Sigmoid colon (tissue), 7 donors: ENCODE measurements around the gene EARS2. TPM values are rescaled to one million over a fixed set of nuclear protein-coding genes. Genes with fewer than 3 reads are reported as not detected.

ENCODE experiments used
- DNase-seq: peaks from one replicate; pipeline ENCODE4 v3.0.0-alpha.2; 2019
- H3K27ac ChIP-seq, 4 donors: fragments of 200-600 bp; sonication (generic); one replicate each; pipeline ENCODE4 v1.5.1; 2016 to 2019; ENCODE audit warnings: mild to moderate bottlenecking in 1 of 4
- H3K27me3 ChIP-seq, 3 donors: fragments of 200-600 bp; sonication (generic); one replicate each; pipeline ENCODE4 v1.5.1; 2019; ENCODE audit warnings: mild to moderate bottlenecking in 1 of 3
- H3K36me3 ChIP-seq, 4 donors: fragments of 200-600 bp; sonication (generic); one replicate each; pipeline ENCODE4 v1.5.1; 2016 to 2019
- H3K4me1 ChIP-seq, 4 donors: fragments of 200-600 bp; sonication (generic); one replicate each; pipeline ENCODE4 v1.5.1; 2017 to 2019
- H3K4me3 ChIP-seq, 4 donors: fragments of 200-600 bp; sonication (generic); one replicate each; pipeline ENCODE4 v1.5.1; 2017 to 2019; ENCODE audit warnings: mild to moderate bottlenecking in 2 of 4, moderate library complexity in 1 of 4
- H3K9me3 ChIP-seq, 4 donors: fragments of 200-600 bp in 3 of 4; sonication (generic) in 3 of 4; one replicate each; pipeline versions ENCODE4 v1.5.1 to v1.6.1; 2013 to 2019
- CTCF ChIP-seq, 4 experiments: fragments of 450-650 bp in 3 of 4; fragments of 200-600 bp in 1 of 4; IDR thresholded peaks; one replicate each; pipeline ENCODE4 v1.5.1; 2016 to 2019; ENCODE audit warnings: antibody characterized with exemption in 4 of 4, mild to moderate bottlenecking in 3 of 4, moderate library complexity in 2 of 4
- EP300 ChIP-seq, 4 donors: sonication (generic); formaldehyde crosslinking; IDR thresholded peaks; one replicate each; pipeline ENCODE4 v1.6.1; 2017; ENCODE audit warnings: antibody characterized with exemption in 4 of 4
- POLR2A ChIP-seq, 2 donors: fragments of 450-650 bp; IDR thresholded peaks; one replicate each; pipeline ENCODE4 v1.6.1; 2016; ENCODE audit warnings: antibody characterized with exemption in 2 of 2, mild to moderate bottlenecking in 2 of 2, moderate library complexity in 2 of 2
- POLR2AphosphoS5 ChIP-seq, 4 donors: sonication (generic); formaldehyde crosslinking; IDR thresholded peaks; one replicate each; pipeline ENCODE4 v1.6.1; 2017; ENCODE audit warnings: antibody characterized with exemption in 4 of 4
- WGBS, 2 donors: extraction: QIAGEN DNeasy Blood & Tissue Kit; methylation state at CpG; one replicate each; pipeline ENCODE4 v1.1.7; 2013; 5-methylcytosine and 5-hydroxymethylcytosine counted together
- intact Hi-C: fragments of 100-400 bp; cut with DNase I; formaldehyde crosslinking; loops from one replicate; pipeline ENCODE4 v1.15.1; 2023
- polyA plus RNA-seq, 3 donors: library from polyadenylated mRNA; stranded (reverse); fragments of 200-250 nt; gene quantifications; one replicate each; pipeline ENCODE4 v1.2.3, GENCODE V29; 2013
- total RNA-seq, 4 donors: library from RNA; depleted of rRNA; stranded (reverse); fragments of >200 nt; gene quantifications; one replicate each; pipeline ENCODE4 v1.1.0, GENCODE V29; 2016
- donor health status: healthy with polysubstance abuse.
- donor health status: Bipolar disorder and iron deficiency.
- donor health status: healthy.

Gene EARS2
- total and polyA plus RNA-seq, 7 donors, result 6.6 to 19.4 (median 8.2) TPM

GRCh38 chr16:23532448-23532847 is 24.7 kb downstream of the EARS2 start:
- Histone ChIP-seq H3K27me3 (no peaks in the 10 kb centered on the region), H3K36me3 (peaks cover 22 to 91% (median 30%) of the 10 kb centered on the region in 4 donors), H3K27ac (no peak overlapping the region), H3K9me3 (no peaks in the 10 kb centered on the region), H3K4me1 (no peaks in the 10 kb centered on the region), H3K4me3 (no peak overlapping the region)
- no peak for DNase-seq
- WGBS, 2 donors, result 89 to 94% methylated on average over 1 of the region's 1 CpG
- TF ChIP-seq POLR2AphosphoS5 (IDR thresholded peaks at IDR 0.05) (no peak), POLR2A (IDR thresholded peaks at IDR 0.05) (no peak)
- intact Hi-C loops, result no loop called here

GRCh38 chr16:23530062-23530461 is 27.1 kb downstream of the EARS2 start:
- Histone ChIP-seq H3K36me3 (peaks cover 21 to 84% (median 30%) of the 10 kb centered on the region in 4 donors), H3K4me1 (no peaks in the 10 kb centered on the region), H3K4me3 (no peak overlapping the region), H3K27ac (no peak overlapping the region), H3K9me3 (no peaks in the 10 kb centered on the region), H3K27me3 (no peaks in the 10 kb centered on the region)
- TF ChIP-seq EP300 (IDR thresholded peaks at IDR 0.05), result no peak
- TF ChIP-seq POLR2A (IDR thresholded peaks at IDR 0.05), result no peak
- TF ChIP-seq POLR2AphosphoS5 (IDR thresholded peaks at IDR 0.05), result no peak
- TF ChIP-seq CTCF (IDR thresholded peaks at IDR 0.05), result no peak
- DNase-seq, result no peak
- intact Hi-C loops, result no loop called here
- 94 to 95% methylated on average over 5 of the region's 5 CpGs for WGBS, 2 donors

- intact Hi-C loops, result no loop called here
- no peaks in the 10 kb centered on the region for H3K4me1 ChIP-seq
- H3K27me3 ChIP-seq, result no peaks in the 10 kb centered on the region
- peaks cover 13 to 84% (median 32%) of the 10 kb centered on the region in 4 donors for H3K36me3 ChIP-seq
- DNase-seq, result no peak
- 95 to 96% methylated on average over 10 of the region's 10 CpGs for WGBS, 2 donors
- TF ChIP-seq CTCF (IDR thresholded peaks at IDR 0.05) (no peak), POLR2A (IDR thresholded peaks at IDR 0.05) (no peak), EP300 (IDR thresholded peaks at IDR 0.05) (no peak), POLR2AphosphoS5 (IDR thresholded peaks at IDR 0.05) (no peak)
- no peak overlapping the region for H3K27ac ChIP-seq
- H3K4me3 ChIP-seq, result no peak overlapping the region
- H3K9me3 ChIP-seq, result no peaks in the 10 kb centered on the region
Measured at GRCh38 chr16:23528644-23529310, 28.4 kb downstream of the EARS2 start.

- H3K36me3 ChIP-seq, result peaks cover 16 to 84% (median 37%) of the 10 kb centered on the region in 4 donors
- H3K27ac ChIP-seq, result no peak overlapping the region
- no peaks in the 10 kb centered on the region for H3K4me1 ChIP-seq
- no peaks in the 10 kb centered on the region for H3K9me3 ChIP-seq
- intact Hi-C loops, result no loop called here
- no peak overlapping the region for H3K4me3 ChIP-seq
- TF ChIP-seq POLR2A (IDR thresholded peaks at IDR 0.05) (no peak), CTCF (IDR thresholded peaks at IDR 0.05) (no peak), EP300 (IDR thresholded peaks at IDR 0.05) (no peak), POLR2AphosphoS5 (IDR thresholded peaks at IDR 0.05) (no peak)
- no peaks in the 10 kb centered on the region for H3K27me3 ChIP-seq
- no peak for DNase-seq
- 80 to 88% methylated on average over 11 of the region's 11 CpGs for WGBS, 2 donors
Measured at GRCh38 chr16:23527961-23528643, 29.0 kb downstream of the EARS2 start.

- Histone ChIP-seq H3K27me3 (no peaks in the 10 kb centered on the region), H3K36me3 (peaks cover 9 to 73% (median 32%) of the 10 kb centered on the region in 4 donors), H3K27ac (no peak overlapping the region), H3K9me3 (no peaks in the 10 kb centered on the region), H3K4me1 (no peaks in the 10 kb centered on the region), H3K4me3 (no peak overlapping the region)
- 95 to 98% methylated on average over 3 of the region's 3 CpGs for WGBS, 2 donors
- intact Hi-C loops, result no loop called here
- DNase-seq, result no peak
- TF ChIP-seq CTCF (IDR thresholded peaks at IDR 0.05), result no peak
- TF ChIP-seq POLR2A (IDR thresholded peaks at IDR 0.05), result no peak
- TF ChIP-seq EP300 (IDR thresholded peaks at IDR 0.05), result no peak
- TF ChIP-seq POLR2AphosphoS5 (IDR thresholded peaks at IDR 0.05), result no peak
Measured at GRCh38 chr16:23524886-23525285, 32.3 kb downstream of the EARS2 start.
